Fibroblast of pulmonary artery (primary cell): Measurements from ENCODE around the gene CADPS.

Experiments
- DNase-seq: peaks from one replicate; pipeline ENCODE4 v3.0.0-alpha.2; 2010; ENCODE audit warnings: low read depth
- H3K4me3 ChIP-seq: replicated peaks from 2 replicates; pipeline ENCODE4 v1.5.1; 2011; ENCODE audit warnings: low read depth, mild to moderate bottlenecking, control low read depth, low read length, moderate library complexity
- CTCF ChIP-seq: IDR thresholded peaks from 2 replicates; pipeline ENCODE4 v1.5.1; 2011; ENCODE audit warnings: mild to moderate bottlenecking, control low read depth, low read length, inconsistent platforms; ENCODE audit errors: missing control alignments

Gene CADPS

GRCh38 chr3:62414786-62415185 is 460.4 kb downstream of the CADPS start:
- no peak for TF ChIP-seq CTCF
- no peak for DNase-seq
- no peak overlapping the region for H3K4me3 ChIP-seq

GRCh38 chr3:62413687-62414086 is 461.5 kb downstream of the CADPS start:
- no peak overlapping the region for H3K4me3 ChIP-seq
- no peak for TF ChIP-seq CTCF
- no peak for DNase-seq

- no peak for DNase-seq
- no peak for TF ChIP-seq CTCF
- H3K4me3 ChIP-seq = no peak overlapping the region
These were observed 468.3 kb downstream of the CADPS start for GRCh38 chr3:62406945-62407344.

- DNase-seq = no peak
- H3K4me3 ChIP-seq = no peak overlapping the region
- TF ChIP-seq CTCF = no peak
These were observed 469.6 kb downstream of the CADPS start for GRCh38 chr3:62405566-62405965.

GRCh38 chr3:62405135-62405534 is 470.1 kb downstream of the CADPS start:
- no peak for TF ChIP-seq CTCF
- no peak overlapping the region for H3K4me3 ChIP-seq
- DNase-seq = no peak

GRCh38 chr3:62404321-62404720 is 470.9 kb downstream of the CADPS start:
- DNase-seq = no peak
- TF ChIP-seq CTCF = no peak
- no peak overlapping the region for H3K4me3 ChIP-seq

GRCh38 chr3:62403765-62404164 is 471.5 kb downstream of the CADPS start:
- no peak for DNase-seq
- TF ChIP-seq CTCF = no peak
- no peak overlapping the region for H3K4me3 ChIP-seq
